Stimulated activated CD4-positive, alpha-beta T cell treated with anti-CD3 and anti-CD28 coated beads, Interleukin-4, amount 100 ng/mL, for 24 hours (primary cell): ENCODE measurements around the gene SH3BP4.

ENCODE experiments used
- DNase-seq: peaks from one replicate; pipeline ENCODE4 v3.0.0-alpha.2; 2020

SH3BP4 gene

DNA sequence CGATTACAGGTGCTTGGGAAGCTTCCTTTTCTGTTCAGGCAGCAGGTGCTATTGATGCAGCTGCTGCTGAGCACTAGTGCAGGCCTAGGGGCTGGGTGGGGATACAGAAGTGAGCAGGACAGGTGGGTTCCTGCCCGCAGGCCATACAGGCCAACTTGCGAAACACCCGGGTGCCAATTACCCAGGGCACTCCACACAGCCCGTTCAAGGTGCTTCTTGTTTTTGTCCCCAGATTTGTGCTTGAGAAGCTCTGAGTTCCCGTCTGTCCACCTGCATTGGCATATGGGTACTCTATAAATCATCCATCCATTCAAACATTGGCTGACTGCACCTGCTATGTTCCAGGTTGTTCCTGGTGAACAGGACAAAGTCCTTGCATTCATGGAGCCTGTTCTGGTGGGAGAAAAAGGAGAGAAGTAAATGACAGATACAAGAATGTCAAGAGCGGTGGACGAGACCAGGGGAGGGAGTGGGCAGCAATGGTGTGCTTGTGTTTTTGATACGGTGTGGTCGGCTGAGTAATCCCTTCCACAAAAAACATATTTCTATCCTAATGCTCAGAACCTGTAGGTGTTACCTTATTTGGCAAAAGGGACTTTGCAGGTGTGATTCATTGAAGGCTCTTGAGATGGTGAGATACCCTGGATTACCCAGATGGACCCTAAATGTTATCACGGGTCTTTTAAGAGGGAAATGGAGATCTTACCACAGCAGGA is 31.4 kb downstream of the SH3BP4 start:
- DNase-seq, result no peak

DNA sequence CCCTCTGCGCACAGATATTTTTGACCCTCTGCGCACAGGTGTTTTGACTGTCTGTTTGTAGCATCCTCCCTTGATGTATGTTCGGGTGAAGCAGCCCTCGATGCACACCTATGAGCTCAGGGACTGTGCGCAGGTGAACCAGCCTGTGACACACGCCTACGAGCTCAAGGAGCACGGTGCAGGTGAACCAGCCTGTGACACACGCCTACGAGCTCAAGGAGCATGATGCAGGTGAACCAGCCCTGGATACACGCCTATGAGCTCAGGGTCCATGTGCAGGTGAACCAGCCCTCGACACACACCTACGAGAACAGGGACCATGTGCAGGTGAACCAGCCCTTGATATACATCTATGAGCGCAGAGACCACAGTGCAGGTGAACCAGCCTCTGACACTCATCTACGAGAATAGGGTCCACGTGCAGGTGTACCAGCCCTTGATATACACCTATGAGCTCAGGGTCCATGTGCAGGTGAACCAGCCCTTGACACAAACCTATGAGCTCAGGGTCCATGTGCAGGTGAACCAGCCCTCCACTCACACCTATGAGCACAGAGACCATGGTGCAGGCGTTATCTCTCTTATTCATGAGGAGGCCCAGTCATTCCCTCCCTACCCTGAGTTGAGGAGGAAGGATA is 33.9 kb downstream of the SH3BP4 start:
- DNase-seq, result no peak

DNA sequence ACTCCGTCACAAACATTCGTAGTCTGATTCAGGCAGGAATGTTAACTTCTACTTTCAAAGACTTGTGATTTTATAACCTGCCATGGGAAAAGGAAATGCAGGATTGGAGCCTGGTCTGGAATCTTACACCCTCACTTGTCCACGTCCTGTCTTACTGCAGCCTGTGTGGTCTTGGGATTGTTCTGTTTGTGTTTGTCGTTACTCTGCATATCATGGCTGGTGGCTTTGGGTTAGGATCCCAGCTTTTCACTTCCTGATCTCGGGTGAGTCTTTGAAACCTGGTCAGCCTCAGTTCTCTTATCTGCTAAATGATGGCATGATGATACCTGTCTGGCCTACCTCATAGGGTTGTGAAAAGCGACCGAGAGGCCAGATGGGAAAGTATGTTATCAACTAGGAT is 34.6 kb downstream of the SH3BP4 start:
- DNase-seq, result no peak

DNA sequence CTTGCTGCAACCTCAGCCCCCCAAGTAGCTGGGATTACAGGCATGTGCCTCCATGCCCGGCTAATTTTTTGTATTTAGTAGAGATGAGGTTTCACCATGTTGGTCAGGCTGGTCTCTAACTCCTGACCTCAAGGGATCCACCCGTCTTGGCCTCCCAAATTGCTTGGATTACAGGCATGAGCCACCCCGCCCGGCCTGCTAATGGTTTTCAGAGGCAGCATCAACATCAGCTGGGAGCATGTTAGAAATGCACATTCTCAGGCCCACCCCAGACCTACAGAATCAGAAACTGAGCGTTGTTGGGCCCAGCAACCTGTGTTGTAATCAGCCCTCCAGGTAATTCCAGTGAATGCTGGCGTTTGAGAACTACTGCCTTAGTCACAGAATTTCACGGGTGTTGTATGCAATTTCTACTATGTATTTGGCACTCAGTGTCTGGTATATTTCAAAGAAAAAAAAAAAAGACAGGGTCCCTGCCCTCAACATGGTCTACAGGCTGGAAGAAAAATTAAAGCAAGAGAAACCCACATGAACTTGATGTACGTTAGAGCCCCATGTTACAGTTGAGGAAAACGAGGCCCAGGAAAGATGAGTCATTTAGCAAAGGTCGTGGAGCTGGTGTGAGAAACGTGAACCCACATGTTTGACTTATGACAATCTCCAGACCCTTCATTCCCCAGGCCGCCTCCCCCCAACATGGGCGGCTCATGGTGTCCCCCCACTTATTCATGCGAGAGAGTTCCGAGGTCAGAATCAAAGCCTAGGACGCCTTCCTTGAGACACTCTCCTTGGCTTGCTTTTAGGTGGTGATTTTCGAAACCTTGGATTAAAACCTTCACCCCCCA is 35.3 kb downstream of the SH3BP4 start:
- DNase-seq, result no peak

DNA sequence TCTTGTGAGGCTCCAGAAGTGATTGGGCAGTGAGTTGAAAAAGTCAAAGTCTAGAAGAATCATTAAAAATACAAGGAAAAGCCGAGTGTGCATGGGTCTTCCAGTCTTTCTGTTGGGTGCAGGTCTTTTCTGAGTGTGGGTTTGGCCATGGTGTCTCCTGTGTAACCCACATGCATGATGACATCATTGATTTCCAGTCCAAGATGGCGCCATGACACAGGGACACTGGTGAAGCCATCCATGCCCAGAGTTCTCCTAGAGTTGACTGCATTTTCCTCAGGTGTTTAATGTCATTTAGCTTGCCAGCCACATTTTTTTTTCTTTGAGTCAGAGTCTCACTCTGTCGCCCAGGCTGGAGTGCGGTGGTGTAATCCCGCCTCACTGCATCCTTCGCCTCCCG is 35.9 kb downstream of the SH3BP4 start:
- no peak for DNase-seq

DNA sequence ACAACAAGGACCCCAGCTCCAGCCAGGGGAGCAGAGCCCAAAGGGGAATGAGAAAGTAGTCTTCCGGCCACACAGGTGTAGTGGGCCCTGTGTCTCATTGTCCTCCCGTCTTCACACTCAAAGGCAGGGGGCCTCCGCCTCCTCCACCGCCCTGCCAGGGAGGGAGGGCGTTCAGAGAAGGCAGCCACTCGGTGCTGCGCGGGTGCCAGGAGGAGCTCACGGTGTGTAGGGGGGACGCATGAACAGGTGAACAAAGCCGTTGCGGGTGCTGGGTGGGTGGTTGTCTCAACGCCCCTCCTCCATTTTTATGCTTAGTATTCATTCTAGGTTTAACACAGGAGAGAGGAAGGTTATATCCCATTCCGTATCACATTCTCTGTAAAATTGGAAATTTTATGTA is 36.7 kb downstream of the SH3BP4 start:
- DNase-seq, result no peak

DNA sequence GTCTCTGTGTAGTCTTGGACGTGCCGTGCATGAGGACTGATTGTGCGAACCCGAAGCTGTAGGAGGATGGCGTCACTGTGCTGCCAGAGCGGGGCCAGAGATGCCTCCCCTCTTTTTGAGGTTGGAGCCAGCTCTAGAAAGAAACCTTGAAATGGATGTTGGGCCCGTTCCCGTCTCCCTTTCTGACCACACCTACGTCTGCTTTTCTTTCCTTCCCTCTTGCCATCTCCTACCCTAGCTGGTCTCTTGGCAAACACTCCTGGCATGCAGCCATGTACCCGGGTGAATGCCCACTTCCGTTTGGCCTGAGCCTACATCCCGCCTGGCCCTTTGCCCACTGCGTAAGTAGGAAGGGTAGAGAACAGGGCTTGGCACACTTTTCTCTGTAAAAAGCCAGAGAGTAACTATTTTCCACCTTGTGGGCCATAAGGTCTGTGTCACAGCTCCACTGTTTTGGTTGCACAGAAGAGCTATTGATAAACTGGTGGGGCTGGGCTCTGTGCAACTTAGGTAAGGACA is 37.4 kb downstream of the SH3BP4 start:
- no peak for DNase-seq

DNA sequence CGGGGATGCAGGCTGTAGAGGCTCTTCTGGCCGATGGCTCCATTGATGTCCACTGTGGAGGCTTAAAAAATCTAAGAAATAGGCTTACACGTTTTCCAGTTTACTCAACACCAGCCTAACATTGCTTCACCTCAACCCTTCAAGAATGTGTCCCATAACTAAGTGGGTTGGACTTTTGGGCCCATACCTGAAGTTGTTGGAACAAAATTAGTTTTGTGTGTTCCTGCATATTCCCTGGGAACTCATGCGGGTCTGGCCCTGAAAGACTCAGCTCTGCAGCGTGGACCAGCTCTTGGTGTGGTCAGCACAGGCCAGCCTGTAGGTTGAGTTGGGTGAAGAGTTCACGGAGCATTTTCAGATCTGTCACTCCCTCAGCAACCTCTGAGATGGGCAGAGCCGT is 38.5 kb downstream of the SH3BP4 start:
- DNase-seq, result no peak

DNA sequence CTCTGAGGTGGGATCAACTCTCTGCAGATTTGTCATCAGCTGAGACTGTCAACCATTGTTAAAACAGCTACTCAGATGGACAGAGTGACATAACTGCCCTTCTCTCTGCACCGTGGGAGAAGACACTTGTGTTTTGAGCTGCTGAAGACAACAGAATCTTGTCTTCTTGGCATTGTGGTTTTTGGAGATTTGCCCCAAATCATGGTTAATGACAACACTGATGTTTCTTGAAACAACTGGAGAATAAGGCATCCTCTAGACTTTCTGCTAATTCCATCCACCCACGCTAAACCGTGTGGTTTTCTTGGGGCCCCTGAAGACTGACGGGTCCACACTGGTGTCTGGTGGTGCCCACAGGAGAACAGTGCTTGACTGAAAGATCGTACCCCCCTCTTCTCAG is 39.5 kb downstream of the SH3BP4 start:
- no peak for DNase-seq

DNA sequence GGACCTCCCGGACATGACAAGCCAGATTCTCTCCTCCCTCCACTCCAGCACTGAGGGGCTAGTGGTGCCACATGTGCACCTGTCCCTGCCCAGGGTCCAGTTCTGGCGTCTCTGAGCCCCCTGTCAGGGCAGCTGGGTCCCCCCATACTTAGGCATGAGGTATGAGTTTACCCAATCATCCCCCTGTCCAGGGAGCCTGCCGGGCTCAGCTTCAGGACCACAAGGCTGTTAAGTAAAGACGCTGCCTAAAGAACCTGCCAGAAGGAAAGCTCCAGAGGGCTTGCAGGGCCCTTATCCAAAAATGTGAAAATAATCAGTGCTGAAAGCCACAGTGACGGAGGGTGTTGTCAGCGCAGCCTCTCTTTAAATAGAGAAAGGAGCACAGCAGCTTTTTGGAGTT is 40.0 kb downstream of the SH3BP4 start:
- no peak for DNase-seq

DNA sequence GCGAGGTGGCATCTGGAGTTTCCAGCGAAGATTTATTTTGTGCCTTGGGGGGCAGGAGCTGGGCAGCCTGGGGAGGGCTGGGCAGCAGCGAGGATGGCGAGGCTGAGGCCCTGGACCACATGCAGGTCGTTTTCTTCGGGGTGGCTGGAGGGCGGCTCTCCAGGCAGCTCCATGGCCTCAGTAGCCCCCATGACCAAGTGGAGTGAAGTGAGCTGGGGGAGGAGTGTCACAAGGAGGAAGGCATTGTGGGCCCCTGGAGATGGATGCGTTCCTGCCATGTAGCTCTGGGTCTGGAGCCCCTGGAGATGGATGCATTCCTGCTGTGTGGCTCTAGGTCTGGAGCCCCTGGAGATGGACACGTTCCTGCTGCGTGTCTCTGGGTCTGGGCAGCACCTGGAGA is 40.4 kb downstream of the SH3BP4 start:
- no peak for DNase-seq

DNA sequence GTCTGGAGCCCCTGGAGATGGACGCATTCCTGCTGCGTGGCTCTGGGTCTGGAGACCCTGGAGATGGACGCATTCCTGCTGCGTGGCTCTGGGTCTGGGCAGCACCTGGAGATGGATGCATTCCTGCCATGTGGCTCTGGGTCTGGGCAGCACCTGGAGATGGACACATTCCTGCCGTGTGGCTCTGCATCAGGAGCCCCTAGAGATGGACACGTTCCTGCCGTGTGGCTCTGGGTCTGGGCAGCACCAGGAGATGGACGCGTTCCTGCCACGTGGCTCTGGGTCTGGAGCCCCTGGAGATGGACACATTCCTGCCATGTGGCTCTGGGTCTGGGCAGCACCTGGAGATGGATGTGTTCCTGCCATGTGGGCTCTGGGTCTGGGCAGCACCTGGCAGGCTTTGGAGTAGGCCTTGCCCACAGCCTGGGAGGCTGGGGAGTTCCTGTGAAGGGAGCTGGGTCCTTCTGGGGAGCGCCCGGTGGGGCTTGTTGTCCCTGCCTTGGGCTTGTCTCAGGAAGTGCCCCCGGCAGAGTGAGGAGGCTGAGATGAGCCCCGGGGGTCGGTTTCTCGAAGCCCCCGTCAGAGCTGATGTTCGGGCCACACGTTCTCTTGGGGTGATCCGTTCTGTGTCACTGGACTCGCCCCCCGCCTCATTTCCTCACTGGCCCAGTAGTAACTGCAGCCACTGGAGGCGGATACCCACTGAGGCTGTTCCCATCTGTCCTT is 41.0 kb downstream of the SH3BP4 start:
- DNase-seq, result no peak

DNA sequence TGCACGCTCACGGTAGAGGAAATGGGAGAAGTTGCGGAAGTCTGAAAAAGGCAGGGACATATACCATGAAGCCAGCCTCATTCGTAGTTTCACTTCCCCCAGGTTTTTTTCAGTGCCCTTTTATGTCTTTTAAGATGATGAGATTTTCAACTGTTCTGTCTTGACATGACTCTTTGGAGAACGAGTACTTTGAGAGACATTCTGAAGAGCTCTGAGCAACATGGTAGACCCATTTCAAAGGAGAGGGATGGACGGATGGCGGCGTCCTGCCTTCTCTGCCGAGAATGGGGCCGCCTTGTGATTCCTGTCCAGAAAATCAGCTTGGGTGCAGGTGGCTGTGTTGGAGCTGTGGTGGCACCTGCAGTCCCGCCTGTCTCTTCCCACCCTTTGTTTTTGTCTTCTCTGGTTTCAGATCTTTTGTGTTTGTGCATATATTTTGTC is 41.7 kb downstream of the SH3BP4 start:
- DNase-seq, result no peak

DNA sequence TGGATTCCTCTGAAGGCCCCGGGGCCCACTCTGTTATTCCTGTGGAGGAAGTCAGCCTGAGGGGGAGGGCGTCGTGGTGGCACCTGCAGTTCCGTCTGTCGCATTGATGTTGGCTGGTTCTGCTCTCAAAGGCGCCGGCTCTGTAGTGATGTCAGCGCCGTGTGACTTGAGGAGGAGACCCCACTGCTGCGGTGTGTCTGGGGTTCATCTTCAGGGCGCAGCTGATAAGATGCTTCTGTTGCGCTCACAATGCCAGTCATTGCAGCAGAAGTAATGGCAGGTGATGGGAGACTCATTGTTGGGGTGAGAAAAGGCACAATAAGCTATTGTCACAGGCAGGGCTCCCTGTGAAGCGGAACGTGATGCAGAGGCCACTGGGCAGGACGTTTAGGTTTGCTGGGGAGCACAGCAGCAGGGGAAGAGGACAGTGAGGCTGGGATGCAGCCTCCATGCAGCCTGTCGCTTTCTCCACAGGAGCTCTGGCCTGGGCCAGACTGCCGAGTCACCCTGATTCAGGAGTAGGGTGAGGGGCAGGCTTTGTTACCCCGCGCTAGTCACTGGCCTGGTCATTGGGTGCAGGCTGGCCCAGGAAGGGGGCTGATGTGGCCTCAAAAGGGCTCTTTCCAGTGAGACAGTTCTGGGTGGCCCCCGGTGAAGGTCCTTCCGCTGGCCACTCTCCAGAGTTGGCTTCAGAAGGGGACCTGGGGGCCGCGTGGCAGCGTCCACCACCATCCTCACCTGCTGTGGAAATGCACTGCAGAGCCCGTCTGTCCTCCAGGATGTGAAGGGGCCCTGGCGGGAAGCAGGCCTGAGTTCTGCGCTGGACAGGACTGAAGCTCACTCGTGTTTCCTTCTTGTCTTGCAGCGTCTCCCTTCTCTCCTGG is 42.9 kb downstream of the SH3BP4 start:
- no peak for DNase-seq

DNA sequence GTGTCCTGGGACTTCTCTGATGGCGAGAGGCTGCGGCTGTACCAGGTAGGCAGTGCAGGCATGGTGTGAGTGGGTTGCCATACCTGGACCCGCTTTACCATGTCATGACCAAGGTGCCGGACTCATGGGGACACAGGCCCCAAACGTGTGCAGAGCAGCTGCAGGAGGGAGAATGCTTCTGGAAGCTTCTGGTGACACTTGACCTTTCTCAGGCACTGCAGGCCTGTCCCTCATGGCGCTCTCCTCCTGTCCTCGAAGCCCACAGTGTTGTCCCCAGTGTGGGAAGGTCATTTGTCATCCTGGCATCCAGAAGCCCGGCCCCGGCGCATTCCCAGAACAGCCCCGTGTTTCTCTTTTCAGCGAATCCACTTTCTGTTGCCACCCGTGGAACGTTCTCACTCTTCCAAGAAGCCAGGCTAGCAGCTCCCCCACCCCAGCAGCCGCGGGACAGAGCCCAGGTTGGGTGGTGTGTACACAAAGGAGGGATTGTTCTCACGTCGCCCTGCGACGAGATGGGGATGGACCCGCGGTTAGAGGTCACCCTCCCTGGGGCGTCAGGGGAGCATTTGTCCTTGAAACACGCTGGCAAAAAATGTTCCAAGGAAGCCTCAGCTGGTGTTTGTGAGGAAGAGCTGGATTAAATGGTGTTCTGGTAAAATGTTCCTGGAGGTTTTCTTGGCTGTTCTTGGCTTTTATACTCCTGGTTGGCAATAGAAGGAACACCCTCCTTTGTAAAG is 43.7 kb downstream of the SH3BP4 start:
- no peak for DNase-seq

DNA sequence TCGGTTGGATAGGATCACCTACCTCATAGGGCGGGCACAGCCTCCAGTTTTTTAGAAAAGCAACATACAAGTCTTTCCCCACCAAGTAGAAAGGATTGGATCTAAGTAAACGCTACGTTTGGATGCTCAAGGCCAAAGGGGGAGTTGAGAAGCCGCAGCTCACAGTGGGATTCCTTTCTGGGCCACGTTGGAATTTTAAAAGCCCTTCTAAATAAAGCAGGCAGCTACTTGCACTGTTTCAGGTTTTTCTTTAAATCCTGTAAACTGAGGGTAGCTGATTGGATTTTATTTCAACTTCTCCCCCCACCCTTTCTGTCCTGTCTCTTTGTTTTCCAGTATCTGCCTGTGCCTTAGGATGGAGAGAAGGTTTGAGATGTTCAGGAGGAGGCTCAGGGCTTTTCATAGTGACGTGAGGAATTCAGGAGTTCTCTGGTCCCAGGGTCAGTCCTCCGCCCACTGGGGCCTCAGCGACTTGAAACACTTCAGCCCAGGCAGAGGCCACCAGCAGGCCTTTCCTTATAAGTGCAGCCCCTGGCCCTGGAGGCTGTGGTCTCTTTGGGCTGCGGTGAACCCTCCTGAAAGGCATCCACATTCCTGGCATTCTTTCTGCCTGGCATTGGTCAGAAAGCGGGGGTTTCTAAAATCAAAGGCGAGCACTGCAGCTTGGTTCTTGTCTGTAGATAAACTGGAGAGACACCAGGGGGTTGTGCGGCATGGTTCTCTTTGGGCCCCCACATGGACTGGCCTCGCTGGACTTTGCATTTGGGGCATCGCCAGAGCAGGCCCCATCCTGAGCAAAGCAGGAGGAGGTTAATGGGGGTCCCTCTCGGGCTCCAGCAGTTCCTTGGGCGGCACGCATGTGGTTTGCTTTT is 44.5 kb downstream of the SH3BP4 start:
- no peak for DNase-seq

DNA sequence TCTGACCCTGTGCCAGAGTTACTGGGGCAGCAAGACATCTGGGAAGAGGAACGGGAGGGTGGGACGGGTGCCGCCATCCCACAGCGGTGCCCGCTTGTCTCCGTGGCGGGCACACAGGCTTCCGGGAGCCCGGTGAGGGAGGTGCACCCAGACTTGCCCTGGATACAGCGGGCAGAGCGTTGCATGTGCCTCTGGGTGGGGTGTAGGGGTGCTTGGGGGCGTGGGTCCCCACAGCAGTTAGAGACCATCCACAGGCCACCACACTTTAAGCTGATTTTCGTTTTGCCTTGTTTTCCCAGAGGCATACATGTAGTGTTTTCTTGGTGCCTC is 45.1 kb downstream of the SH3BP4 start:
- DNase-seq, result no peak

DNA sequence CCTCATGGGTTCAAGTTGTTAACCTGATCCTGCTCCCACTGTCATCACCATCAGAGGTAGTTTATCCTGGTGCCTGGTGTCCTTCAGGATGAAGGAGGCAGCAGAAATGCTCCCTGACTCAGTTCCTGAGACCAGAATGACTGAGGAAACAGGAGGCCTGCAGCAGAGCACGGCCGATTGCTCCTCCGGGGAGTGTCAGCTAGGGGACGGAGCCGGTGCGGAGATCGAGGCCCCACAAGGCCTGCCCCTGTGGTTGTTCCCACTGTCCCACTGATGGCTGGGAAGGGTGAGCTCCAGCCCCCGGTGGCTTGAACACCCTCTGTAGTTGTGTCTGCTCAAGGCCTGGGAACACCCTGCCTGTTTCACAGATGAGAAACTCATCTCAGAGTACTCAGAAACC is 45.6 kb downstream of the SH3BP4 start:
- DNase-seq, result no peak

DNA sequence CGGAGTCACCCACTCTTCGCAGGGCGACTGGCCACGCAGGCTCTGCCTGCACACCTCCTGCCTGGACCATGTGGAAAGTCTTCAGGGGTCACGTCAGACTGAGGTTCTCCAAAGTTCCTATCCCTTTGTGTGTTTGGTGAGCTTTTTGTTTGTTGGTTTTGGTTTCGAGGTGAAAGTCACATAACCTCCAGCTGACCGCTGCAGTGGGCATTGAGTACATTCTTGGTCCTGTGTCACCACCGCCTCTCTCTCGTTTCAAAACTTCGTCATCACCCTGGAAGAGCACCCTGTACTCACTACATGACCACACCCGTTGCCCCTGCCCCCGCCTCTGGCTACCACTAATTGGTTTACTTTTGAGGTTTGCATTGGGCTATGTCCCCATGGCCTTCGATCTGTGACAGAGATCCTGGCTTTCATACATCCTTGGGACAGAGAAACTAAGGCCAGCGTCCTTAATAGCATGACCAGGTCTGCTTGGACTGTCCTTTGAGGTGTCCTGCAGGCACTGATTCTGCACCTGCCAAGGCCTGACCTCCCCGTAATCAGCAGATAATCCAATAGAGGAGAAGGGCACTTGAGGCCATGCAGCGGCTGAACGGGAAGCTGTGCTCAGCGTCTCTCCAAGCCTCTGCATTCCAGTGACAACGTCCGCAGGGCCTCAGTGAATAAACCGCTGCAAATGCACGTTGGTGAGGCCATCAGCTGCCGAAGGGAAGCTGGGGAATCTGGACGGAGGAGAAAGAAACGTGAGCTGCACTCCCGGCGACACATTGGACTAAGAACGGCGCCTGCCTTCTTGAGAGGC is 46.8 kb downstream of the SH3BP4 start:
- DNase-seq, result no peak
